Measurements from ENCODE around the gene BOD1. TPM values are rescaled to one million over a fixed set of nuclear protein-coding genes. Genes with fewer than 3 reads are reported as not detected.

Gene BOD1
- total and polyA plus RNA-seq, 2 of the 8 experiments (the other 6 are each of a cell fraction or from before 2014, with no cell fraction given): 107 to 149 TPM

DNA sequence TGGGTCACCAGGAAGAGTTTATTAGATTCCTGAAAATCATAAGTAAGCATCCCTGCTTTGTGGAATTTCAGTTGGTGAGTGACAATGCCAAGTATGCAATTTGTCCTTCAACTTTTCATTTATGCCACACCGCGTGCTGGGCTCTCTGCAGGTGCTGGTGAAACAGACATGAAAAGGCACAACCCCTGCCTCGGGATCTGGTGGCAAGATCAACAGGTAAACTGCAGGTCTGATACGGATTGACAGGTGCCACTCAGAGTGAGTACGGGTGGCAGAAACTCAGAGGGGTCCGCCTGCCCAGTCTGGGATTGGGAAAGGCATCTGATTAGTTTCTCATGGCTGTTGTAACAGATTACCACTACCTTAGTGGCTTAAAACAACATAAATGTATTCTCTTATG is 40.5 kb downstream of the BOD1 start:
- peaks cover 0 to 2% (median 0%) of the 10 kb centered on the region in 4 experiments; a peak in 2 of 7 replicates for H3K27me3 ChIP-seq (replicated peaks in 1 of 4; ENCODE audit: control insufficient read depth in 3 of 4, extremely low read depth in 1 of 4, insufficient read depth in 3 of 4, low read length in 3 of 4)
- no peak overlapping the region for H4K8ac ChIP-seq (ENCODE audit: extremely low read depth, insufficient read depth, low read length)
- no peak overlapping the region for H3K4ac ChIP-seq (replicated peaks; ENCODE audit: insufficient read length, low read depth, low read length)
- FAIRE-seq (no peak), DNase-seq (ENCODE audit: low read depth in 1 of 2, low spot score in 2 of 2) (no peak)
- H3K36me3 ChIP-seq (ENCODE audit: control insufficient read depth in 2 of 4, insufficient read depth in 4 of 4, low read length in 3 of 4): no peaks in the 10 kb centered on the region
- CTCF ChIA-PET (ENCODE audit: partially characterized antibody): interaction anchor here (0.8 to 4.3 kb wide), 5 partner anchors 16 to 282 kb away, joined by 3 to 33 read pairs (median 4); no protein-coding TSS in a partner anchor
- H3K4me3 ChIP-seq (ENCODE audit: extremely low read depth in 1 of 4, insufficient read depth in 2 of 4, low read depth in 3 of 4, low read length in 4 of 4): no peak overlapping the region
- no peak overlapping the region for H4K91ac ChIP-seq (replicated peaks; ENCODE audit: insufficient read length, low read length)
- H2AFZ ChIP-seq (ENCODE audit: low read length): no peak overlapping the region
- no peak overlapping the region for H3K4me2 ChIP-seq (ENCODE audit: insufficient read depth in 1 of 2, low read depth in 2 of 2, low read length in 2 of 2)
- no peak overlapping the region for H2BK12ac ChIP-seq (ENCODE audit: low read depth, low read length)
- H3K23me2 ChIP-seq (ENCODE audit: low read depth, low read length): no peaks in the 10 kb centered on the region
- no peak overlapping the region for H3K14ac ChIP-seq (ENCODE audit: insufficient read length)
- H2AK5ac ChIP-seq (ENCODE audit: low read depth, low read length): no peak overlapping the region
- no peak overlapping the region for H2BK15ac ChIP-seq (ENCODE audit: low read length)
- H3K18ac ChIP-seq (ENCODE audit: extremely low read depth, low read length): no peak overlapping the region
- no peaks in the 10 kb centered on the region for H3K79me2 ChIP-seq (ENCODE audit: control insufficient read depth in 1 of 2, insufficient read depth in 2 of 2, low read length in 2 of 2)
- no peak overlapping the region for H3K27ac ChIP-seq (ENCODE audit: low read depth, low read length)
- H3K9ac ChIP-seq (replicated peaks in 1 of 4; ENCODE audit: extremely low read depth in 1 of 4, low read depth in 3 of 4, low read length in 3 of 4): no peak overlapping the region
- H4K20me1 ChIP-seq (replicated peaks in 1 of 2; ENCODE audit: control insufficient read depth in 1 of 2, insufficient read depth in 2 of 2, low read length in 2 of 2): no peaks in the 10 kb centered on the region
- H3K56ac ChIP-seq (replicated peaks; ENCODE audit: insufficient read length, low read depth, low read length): no peak overlapping the region
- H3K23ac ChIP-seq (ENCODE audit: insufficient read length): no peak overlapping the region
- peaks cover 4 to 10% of the 10 kb centered on the region in 2 experiments; a peak in 3 of 4 replicates for H3K9me3 ChIP-seq (ENCODE audit: insufficient read depth in 2 of 2, low read depth in 1 of 2, low read length in 1 of 2)
- peaks cover 0 to 7% (median 3%) of the 10 kb centered on the region in 4 experiments; a peak in 6 of 7 replicates for H3K4me1 ChIP-seq (replicated peaks in 1 of 4; ENCODE audit: control insufficient read depth in 3 of 4, insufficient read depth in 4 of 4, low read length in 3 of 4)
- H3K79me1 ChIP-seq (ENCODE audit: low read depth, low read length): no peaks in the 10 kb centered on the region
- 86% methylated on average over 6 of the region's 6 CpGs; no CpG with 5 or more reads in 1 of the 2 experiments for WGBS, 2 experiments (ENCODE audit: extremely low coverage in 1 of 2, insufficient coverage in 1 of 2, insufficient read length in 1 of 2, insufficient replicate concordance in 2 of 2, low coverage in 1 of 2, low lambda C conversion rate in 2 of 2, missing lambda C conversion rate in 1 of 2)
- H2BK20ac ChIP-seq (ENCODE audit: low read length): no peak overlapping the region
- H2BK120ac ChIP-seq (replicated peaks; ENCODE audit: low read depth, low read length): no peak overlapping the region
- no peak overlapping the region for H4K5ac ChIP-seq (ENCODE audit: insufficient read length, low read depth, low read length)
- H2BK5ac ChIP-seq (ENCODE audit: low read depth, low read length): no peak overlapping the region
- POLR2A ChIA-PET (ENCODE audit: partially characterized antibody): no interaction called here
- TF ChIP-seq TEAD4 (IDR thresholded peaks at IDR 0.05; ENCODE audit: low read depth, low read length): no peak
- no peak for TF ChIP-seq CBX8 (IDR thresholded peaks at IDR 0.05; ENCODE audit: borderline replicate concordance, low read depth, low read length)
- TF ChIP-seq PHF8 (conservative IDR thresholded peaks at IDR 0.05; ENCODE audit: low read depth, low read length): no peak
- TF ChIP-seq KDM4A (IDR thresholded peaks at IDR 0.05; ENCODE audit: low read depth, low read length, severe bottlenecking): no peak
- no peak for TF ChIP-seq HDAC2 (IDR thresholded peaks at IDR 0.05; ENCODE audit: borderline replicate concordance in 1 of 2, low read depth in 2 of 2, low read length in 2 of 2)
- TF ChIP-seq GTF2F1 (IDR thresholded peaks at IDR 0.05; ENCODE audit: borderline replicate concordance, low read depth, low read length): no peak
- no peak for TF ChIP-seq SIN3A (conservative IDR thresholded peaks at IDR 0.05 in 1 of 2, IDR thresholded peaks at IDR 0.05 in 1 of 2; ENCODE audit: low read depth in 1 of 2, low read length in 2 of 2)
- no peak for TF ChIP-seq TCF12 (IDR thresholded peaks at IDR 0.05; ENCODE audit: low read depth, low read length)
- TF ChIP-seq FOSL1 (IDR thresholded peaks at IDR 0.05; ENCODE audit: insufficient read depth, low read depth, low read length): no peak
- no peak for TF ChIP-seq BCL11A (IDR thresholded peaks at IDR 0.05; ENCODE audit: low read depth in 2 of 2, low read length in 2 of 2)
- no peak for TF ChIP-seq SP1 (IDR thresholded peaks at IDR 0.05; ENCODE audit: low read depth, low read length)
- TF ChIP-seq SP2 (IDR thresholded peaks at IDR 0.05; ENCODE audit: low read length): no peak
- TF ChIP-seq CHD1 (IDR thresholded peaks at IDR 0.05; ENCODE audit: low read depth, low read length): no peak

All from H1 (cell line).